Measurements from ENCODE around the gene FAM227A. TPM values are rescaled to one million over a fixed set of nuclear protein-coding genes. Genes with fewer than 3 reads are reported as not detected.
"Not testable (repeated sequence)": the region's sequence is repeated elsewhere in the genome, so short reads cannot be mapped to it uniquely, and the experiment has no call there.

FAM227A gene
- total RNA-seq, 3 donors from 2014 or later (not counting 1 experiment from before 2014, with no cell fraction given): 0.07 to 0.29 (median 0.28) TPM

GRCh38 chr22:38652859-38653258 lies 3.3 kb downstream of the FAM227A start:
- Histone ChIP-seq H3K4me3 (ENCODE audit: low read length) (no peak overlapping the region), H3K27me3 (ENCODE audit: control insufficient read depth, insufficient read depth, low read length) (no peaks in the 10 kb centered on the region), H3K9me3 (ENCODE audit: control insufficient read depth, insufficient read depth, low read length) (no peaks in the 10 kb centered on the region), H3K36me3 (ENCODE audit: control insufficient read depth, insufficient read depth, low read length) (no peaks in the 10 kb centered on the region), H3K27ac (ENCODE audit: low read length) (no peak overlapping the region), H3K4me1 (ENCODE audit: control insufficient read depth, insufficient read depth, low read length) (peaks cover 14% of the 10 kb centered on the region)
- intact Hi-C loops (cut with micrococcal nuclease): no loop called here
- Mint-ChIP-seq H3K27ac (no peak overlapping the region), H3K27me3 (ENCODE audit: low read depth in 2 of 2) (peaks cover 4 to 8% of the 10 kb centered on the region in 2 donors), H3K36me3 (no peaks in the 10 kb centered on the region), H3K4me1 (peaks cover 5 to 18% of the 10 kb centered on the region in 2 donors), H3K9me3 (no peaks in the 10 kb centered on the region), H3K4me3 (no peak overlapping the region)
- TF ChIP-seq, protein P1, sequence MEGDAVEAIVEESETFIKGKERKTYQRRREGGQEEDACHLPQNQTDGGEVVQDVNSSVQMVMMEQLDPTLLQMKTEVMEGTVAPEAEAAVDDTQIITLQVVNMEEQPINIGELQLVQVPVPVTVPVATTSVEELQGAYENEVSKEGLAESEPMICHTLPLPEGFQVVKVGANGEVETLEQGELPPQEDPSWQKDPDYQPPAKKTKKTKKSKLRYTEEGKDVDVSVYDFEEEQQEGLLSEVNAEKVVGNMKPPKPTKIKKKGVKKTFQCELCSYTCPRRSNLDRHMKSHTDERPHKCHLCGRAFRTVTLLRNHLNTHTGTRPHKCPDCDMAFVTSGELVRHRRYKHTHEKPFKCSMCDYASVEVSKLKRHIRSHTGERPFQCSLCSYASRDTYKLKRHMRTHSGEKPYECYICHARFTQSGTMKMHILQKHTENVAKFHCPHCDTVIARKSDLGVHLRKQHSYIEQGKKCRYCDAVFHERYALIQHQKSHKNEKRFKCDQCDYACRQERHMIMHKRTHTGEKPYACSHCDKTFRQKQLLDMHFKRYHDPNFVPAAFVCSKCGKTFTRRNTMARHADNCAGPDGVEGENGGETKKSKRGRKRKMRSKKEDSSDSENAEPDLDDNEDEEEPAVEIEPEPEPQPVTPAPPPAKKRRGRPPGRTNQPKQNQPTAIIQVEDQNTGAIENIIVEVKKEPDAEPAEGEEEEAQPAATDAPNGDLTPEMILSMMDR (IDR thresholded peaks at IDR 0.05): no peak
- ATAC-seq (no peak), DNase-seq (peak in 1 of 2 donors; percentile 17)

DNA sequence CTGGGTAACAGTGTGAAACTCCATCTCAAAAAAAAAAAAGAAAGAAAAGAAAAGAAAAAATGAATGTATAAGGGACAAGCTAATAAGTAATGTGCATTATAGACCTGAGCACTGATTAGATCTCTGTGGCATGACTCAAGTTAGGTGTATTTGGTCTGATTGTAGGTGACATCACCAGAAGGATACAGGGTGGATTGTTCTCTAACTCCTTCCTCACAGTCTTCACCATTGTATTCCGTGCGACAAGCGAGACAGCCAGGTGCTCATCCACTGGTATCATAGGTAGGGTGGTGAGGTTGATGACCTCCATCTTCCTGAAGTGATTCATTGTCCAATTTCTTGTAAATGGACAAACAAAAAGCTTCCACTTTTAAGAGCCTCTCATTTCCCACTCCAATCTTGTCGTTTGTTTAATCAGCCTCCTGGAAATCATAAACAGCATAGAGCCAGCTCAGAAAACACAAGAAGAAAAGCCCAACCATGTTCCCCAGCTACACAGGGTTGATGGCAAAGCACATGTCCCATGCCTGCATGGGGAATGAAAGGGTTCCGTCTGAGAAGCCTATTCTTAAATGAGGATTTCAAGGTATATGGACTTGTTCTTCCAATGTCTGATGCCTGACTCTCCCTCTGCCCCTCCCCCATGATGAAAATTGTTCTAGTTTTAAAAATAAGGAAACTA lies 6.2 kb downstream of the FAM227A start:
- H3K4me3 ChIP-seq (ENCODE audit: low read length): no peak overlapping the region
- no peaks in the 10 kb centered on the region for H3K36me3 ChIP-seq (ENCODE audit: control insufficient read depth, insufficient read depth, low read length)
- H3K27ac ChIP-seq (ENCODE audit: low read length): no peak overlapping the region
- Mint-ChIP-seq H3K36me3 (no peaks in the 10 kb centered on the region), H3K27me3 (ENCODE audit: low read depth in 2 of 2) (peaks cover 8 to 10% of the 10 kb centered on the region in 2 donors), H3K9me3 (no peaks in the 10 kb centered on the region), H3K4me1 (no peaks in the 10 kb centered on the region), H3K4me3 (no peak overlapping the region), H3K27ac (no peak overlapping the region)
- whole genome bisulfite sequencing (ENCODE audit: insufficient coverage): 90% methylated on average over 1 of the region's 5 CpGs
- ATAC-seq (no peak), DNase-seq (no peak)
- no peaks in the 10 kb centered on the region for H3K27me3 ChIP-seq (ENCODE audit: control insufficient read depth, insufficient read depth, low read length)
- TF ChIP-seq, protein P1 (IDR thresholded peaks at IDR 0.05): no peak
- H3K4me1 ChIP-seq (ENCODE audit: control insufficient read depth, insufficient read depth, low read length): no peaks in the 10 kb centered on the region
- intact Hi-C loops (cut with micrococcal nuclease): no loop called here
- no peaks in the 10 kb centered on the region for H3K9me3 ChIP-seq (ENCODE audit: control insufficient read depth, insufficient read depth, low read length)

- Histone ChIP-seq H3K4me1 (ENCODE audit: control insufficient read depth, insufficient read depth, low read length) (no peaks in the 10 kb centered on the region), H3K9me3 (ENCODE audit: control insufficient read depth, insufficient read depth, low read length) (no peaks in the 10 kb centered on the region), H3K27ac (ENCODE audit: low read length) (no peak overlapping the region), H3K27me3 (ENCODE audit: control insufficient read depth, insufficient read depth, low read length) (no peaks in the 10 kb centered on the region), H3K4me3 (ENCODE audit: low read length) (no peak overlapping the region), H3K36me3 (ENCODE audit: control insufficient read depth, insufficient read depth, low read length) (no peaks in the 10 kb centered on the region)
- no peaks in the 10 kb centered on the region for H3K36me3 Mint-ChIP-seq
- no peak overlapping the region for H3K27ac Mint-ChIP-seq
- ATAC-seq (no peak), DNase-seq (no peak)
- no peaks in the 10 kb centered on the region for H3K4me1 Mint-ChIP-seq
- 89% methylated on average over 6 of the region's 6 CpGs for WGBS (ENCODE audit: insufficient coverage)
- H3K27me3 Mint-ChIP-seq (ENCODE audit: low read depth in 2 of 2): peaks cover 8 to 10% of the 10 kb centered on the region in 2 donors
- no peaks in the 10 kb centered on the region for H3K9me3 Mint-ChIP-seq
- intact Hi-C loops (cut with micrococcal nuclease): no loop called here
- no peak overlapping the region for H3K4me3 Mint-ChIP-seq
- TF ChIP-seq, protein P1 (IDR thresholded peaks at IDR 0.05): no peak
These were observed 10.8 kb downstream of the FAM227A start for GRCh38 chr22:38645430-38645829.

DNA sequence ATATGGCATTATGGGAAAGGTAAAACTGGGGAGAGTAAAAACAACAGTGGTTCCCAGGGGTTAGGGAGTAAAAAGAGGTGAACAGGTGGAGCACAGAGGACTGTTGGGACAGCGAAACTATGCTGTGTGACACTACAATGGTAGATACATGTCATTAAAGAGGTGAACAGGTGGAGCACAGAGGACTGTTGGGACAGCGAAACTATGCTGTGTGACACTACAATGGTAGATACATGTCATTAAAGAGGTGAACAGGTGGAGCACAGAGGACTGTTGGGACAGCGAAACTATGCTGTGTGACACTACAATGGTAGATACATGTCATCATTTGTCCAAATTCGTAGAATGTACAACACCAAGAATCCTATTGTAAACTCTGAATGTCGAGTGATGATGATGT lies 11.9 kb downstream of the FAM227A start:
- H3K27me3 Mint-ChIP-seq (ENCODE audit: low read depth in 2 of 2): peaks cover 5 to 10% of the 10 kb centered on the region in 2 donors
- H3K4me3 Mint-ChIP-seq; H3K36me3 ChIP-seq (ENCODE audit: control insufficient read depth, insufficient read depth, low read length); DNase-seq; H3K27ac Mint-ChIP-seq; H3K36me3 Mint-ChIP-seq; H3K4me3 ChIP-seq (ENCODE audit: low read length); H3K9me3 Mint-ChIP-seq; H3K4me1 ChIP-seq (ENCODE audit: control insufficient read depth, insufficient read depth, low read length); H3K27me3 ChIP-seq (ENCODE audit: control insufficient read depth, insufficient read depth, low read length); H3K9me3 ChIP-seq (ENCODE audit: control insufficient read depth, insufficient read depth, low read length); H3K4me1 Mint-ChIP-seq; intact Hi-C loops (cut with micrococcal nuclease); H3K27ac ChIP-seq (ENCODE audit: low read length): not testable (repeated sequence)
- peak in 1 of 3 donors; percentile 47 for ATAC-seq
- 97% methylated on average over 5 of the region's 5 CpGs for WGBS (ENCODE audit: insufficient coverage)
